Measurements from ENCODE around the gene PRSS36.
"Not testable (repeated sequence)": the region's sequence is repeated elsewhere in the genome, so short reads cannot be mapped to it uniquely, and the experiment has no call there.

PRSS36 gene

GRCh38 chr16:31120129-31120528 lies 29.7 kb downstream of the PRSS36 start:
- no peak for DNase-seq (ENCODE audit: low spot score)

- DNase-seq (ENCODE audit: low spot score): no peak
Observed at GRCh38 chr16:31118223-31119155, 31.4 kb downstream of the PRSS36 start.

DNA sequence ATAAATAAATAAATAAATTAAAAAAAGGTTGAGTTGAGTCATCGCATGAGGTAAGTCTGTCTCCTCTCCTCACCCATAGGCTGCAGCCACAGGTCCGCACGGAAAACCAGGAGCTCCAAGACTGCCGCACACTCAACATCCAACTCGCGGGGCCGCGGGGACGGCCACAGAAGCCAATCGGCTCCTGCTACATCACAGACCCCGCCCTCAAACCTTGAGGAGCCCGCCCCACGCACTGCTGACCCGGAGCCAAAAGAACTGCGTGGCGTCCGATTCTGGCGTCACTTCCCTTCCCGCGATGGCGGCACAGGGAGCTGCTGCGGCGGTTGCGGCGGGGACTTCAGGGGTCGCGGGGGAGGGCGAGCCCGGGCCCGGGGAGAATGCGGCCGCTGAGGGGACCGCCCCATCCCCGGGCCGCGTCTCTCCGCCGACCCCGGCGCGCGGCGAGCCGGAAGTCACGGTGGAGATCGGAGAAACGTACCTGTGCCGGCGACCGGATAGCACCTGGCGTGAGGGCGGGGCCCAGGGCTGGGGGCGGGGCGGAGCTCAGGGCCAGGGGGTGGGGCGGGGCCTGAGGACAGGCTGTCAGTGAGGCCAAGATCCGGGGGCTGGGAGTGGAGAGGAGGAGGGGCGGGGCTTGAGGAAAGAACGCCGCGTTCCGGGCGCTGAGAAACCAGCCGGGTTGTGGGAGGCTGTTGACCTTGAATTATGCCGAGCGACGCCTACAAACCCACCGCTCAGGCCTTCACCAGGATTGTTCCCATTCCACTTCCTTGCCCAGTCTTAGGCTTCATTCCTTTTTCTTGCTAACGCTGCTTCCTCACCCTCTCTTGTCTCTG lies 32.3 kb downstream of the PRSS36 start, which contains the start of gene KAT8:
Gene KAT8, plus strand, starts transcription at position 281 of the 839 bp plus-strand sequence. Its CDS starts 18 bp downstream, at position 299.
- peak; percentile 96 for DNase-seq (ENCODE audit: low spot score)

DNA sequence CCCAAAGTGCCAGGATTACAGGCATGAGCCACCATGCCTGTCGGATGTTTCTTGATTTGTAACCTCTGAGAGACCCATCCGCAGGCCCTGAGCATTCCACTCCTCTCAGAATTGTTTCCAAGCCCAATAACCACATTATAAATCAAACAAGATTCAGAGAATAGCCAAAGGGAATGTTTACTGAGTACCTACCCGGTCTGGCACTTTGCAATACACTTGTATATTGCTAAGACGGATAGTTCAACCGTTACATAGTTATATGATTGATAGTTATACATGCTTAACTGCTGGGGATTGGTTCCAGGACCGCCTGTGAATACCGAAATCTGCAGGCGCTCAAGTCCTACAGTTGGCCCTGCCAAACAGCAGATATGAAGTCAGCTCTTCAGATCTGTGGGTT lies 35.4 kb downstream of the PRSS36 start:
- DNase-seq (ENCODE audit: low spot score): no peak

DNA sequence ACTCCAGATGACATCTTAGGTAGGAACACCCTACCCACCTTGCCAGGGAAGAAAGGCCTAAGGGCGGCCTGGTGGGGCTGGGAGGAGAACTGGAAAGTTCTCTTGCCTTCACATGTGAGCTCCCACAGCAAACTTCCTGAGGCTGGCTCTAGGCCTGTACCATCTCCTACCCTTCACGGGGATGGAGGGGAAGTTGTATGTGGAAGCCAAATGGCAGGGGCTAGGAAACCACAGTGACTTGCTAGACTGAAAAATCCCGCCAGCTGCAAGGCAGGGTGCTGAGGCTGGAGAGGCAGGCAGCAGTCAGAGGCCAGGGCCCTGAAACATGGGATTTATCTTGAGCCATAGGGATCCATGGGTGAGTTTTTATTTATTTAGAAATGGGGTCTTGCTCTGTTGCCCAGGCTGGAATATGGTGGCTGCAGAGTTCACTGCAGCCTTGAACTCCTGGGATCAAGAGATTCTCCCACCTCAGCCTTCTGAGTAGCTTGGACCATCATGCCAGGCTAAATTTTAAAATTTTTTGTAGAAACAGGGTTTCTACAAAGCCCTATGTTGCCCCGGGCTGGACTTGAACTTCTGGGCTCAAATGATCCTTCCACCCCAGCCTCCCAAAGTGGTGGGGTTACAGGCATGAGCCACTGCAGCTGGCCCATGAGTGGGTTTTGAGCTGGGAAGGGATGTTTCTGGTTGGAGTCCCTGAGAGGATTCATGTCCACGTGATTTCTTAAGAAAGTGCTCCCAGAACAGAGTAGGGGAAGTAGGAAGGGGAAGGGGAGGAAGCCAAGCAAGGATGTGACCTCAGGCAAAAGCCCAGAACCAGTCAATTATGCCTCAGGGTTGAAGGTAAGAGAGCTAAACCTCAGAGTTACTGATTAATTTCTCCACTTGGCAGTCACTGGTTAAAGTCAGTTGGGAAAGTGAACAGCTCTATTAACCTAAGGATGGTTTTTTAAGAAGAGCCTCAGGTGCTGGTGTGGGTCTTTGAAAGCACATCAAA lies 36.4 kb downstream of the PRSS36 start:
- DNase-seq (ENCODE audit: low spot score): no peak

DNA sequence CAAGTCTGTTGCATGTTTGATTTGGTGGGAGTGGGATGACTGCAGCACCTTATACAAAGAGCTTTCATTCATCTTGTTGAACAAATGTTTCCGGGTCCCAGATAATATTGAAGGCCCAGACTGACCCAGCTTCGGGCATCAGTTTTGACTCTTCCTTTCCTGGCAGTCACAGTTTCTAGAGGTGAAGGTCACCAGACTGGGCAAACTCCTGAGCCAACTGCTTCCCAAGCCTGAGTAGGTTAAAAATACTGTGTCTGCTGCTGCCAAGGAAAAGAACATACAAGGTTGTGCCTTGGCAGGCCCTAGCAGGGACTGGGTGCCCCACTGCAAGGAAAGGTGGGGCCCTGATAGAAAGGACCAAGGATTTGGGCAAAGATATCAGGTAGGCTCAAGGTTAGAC lies 37.2 kb downstream of the PRSS36 start:
- DNase-seq (ENCODE audit: low spot score): no peak

DNA sequence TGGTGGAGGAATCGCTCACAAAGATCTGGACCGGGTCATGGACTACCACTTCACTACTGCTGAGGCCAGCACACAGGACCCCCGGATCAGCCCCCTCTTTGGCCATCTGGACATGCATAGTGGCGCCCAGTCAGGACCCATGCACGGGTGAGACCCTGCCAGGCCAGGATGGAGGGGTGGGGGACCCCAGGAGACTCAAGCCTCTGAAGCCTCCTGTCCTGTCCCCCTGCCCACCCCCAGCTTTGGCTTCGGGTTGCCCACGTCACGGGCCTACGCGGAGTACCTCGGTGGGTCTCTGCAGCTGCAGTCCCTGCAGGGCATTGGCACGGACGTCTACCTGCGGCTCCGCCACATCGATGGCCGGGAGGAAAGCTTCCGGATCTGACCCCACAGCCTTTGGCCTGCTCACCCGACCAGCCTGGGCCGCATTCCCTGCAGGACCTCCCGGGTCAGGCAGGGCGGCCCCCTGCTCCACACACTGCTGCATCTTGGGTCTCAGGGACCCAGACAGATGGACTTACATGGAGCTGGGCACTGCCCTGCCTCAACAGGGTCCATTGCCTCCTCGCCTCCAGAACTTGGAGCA lies 37.9 kb downstream of the PRSS36 start:
- DNase-seq (ENCODE audit: low spot score): no peak

- no peak for DNase-seq (ENCODE audit: low spot score)
Observed at GRCh38 chr16:31110106-31111034, 39.5 kb downstream of the PRSS36 start.

- DNase-seq (ENCODE audit: low spot score): no peak
Observed at GRCh38 chr16:31109622-31110021, 40.2 kb downstream of the PRSS36 start.

- no peak for DNase-seq (ENCODE audit: low spot score)
Observed at GRCh38 chr16:31108794-31109558, 40.9 kb downstream of the PRSS36 start.

- DNase-seq (ENCODE audit: low spot score): peak; percentile 87
Observed at GRCh38 chr16:31108035-31108793, 41.7 kb downstream of the PRSS36 start, which contains the start of gene BCKDK. Gene BCKDK (plus strand): TSS chr16:31108386. CDS start chr16:31109224, 838 bp downstream.

DNA sequence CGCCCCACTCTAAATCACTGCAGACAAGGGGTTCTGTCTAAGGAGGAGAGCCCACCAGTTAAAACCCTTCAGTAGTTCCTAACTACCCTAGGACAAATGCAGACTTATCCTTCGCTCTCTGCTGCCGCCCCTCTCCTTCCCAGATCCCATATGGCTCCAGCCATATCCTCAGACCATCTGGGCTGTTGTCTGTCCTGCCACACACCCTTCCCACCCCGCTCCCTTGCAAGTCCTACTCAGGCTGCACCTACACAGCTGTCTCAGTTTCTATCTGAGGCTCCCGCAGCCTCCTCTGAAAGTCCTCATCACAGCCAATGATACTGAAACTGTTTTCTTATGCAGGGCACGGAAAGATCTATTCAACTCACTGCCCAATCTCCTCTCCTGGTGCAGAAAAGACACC lies 42.4 kb downstream of the PRSS36 start:
- no peak for DNase-seq (ENCODE audit: low spot score)

DNA sequence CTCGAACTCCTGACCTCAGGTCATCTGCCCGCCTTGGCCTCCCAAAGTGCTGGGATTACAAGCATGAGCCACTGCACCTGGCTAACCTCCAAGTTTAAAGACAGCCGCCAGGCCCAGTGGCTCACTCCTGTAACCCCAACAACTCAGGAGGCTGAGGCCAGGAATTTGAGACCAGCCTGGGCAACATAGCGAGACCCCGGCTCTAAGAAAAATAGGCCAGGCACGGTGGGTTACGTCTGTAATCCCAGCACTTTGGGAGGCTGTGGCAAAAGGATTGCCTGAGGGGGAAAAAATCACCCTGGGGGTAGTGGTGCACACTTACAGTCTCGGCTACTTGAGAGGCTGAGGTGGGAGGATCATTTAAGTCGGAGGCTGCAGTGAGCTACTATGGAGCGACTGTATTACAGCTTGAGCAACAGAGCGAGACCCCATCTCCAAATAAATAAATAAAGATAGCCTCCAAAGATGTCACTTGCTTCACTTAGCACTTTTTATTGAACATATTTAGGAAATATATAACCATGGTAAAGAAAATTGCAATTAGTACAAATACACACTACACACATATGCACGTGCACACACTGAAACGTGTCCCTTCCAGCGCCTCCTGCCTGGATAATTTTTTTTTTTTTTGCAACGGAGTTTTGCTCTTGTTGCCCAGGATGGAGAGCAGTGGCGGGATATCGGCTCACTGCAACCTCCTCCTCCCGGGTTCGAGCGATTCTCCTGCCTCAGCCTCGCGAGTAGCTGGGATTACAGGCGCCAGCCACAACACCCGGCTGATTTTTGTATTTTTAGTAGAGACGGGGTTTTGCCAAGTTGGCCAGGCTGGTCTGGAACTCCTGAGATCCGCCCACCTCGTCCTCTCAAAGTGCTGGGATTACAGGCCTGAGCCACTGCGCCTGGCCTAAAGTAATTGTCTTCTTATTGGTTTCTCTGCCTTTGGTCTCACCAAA lies 43.1 kb downstream of the PRSS36 start:
- no peak for DNase-seq (ENCODE audit: low spot score)

GRCh38 chr16:31105677-31106213 lies 44.1 kb downstream of the PRSS36 start:
- DNase-seq (ENCODE audit: low spot score): peak; percentile 87

DNA sequence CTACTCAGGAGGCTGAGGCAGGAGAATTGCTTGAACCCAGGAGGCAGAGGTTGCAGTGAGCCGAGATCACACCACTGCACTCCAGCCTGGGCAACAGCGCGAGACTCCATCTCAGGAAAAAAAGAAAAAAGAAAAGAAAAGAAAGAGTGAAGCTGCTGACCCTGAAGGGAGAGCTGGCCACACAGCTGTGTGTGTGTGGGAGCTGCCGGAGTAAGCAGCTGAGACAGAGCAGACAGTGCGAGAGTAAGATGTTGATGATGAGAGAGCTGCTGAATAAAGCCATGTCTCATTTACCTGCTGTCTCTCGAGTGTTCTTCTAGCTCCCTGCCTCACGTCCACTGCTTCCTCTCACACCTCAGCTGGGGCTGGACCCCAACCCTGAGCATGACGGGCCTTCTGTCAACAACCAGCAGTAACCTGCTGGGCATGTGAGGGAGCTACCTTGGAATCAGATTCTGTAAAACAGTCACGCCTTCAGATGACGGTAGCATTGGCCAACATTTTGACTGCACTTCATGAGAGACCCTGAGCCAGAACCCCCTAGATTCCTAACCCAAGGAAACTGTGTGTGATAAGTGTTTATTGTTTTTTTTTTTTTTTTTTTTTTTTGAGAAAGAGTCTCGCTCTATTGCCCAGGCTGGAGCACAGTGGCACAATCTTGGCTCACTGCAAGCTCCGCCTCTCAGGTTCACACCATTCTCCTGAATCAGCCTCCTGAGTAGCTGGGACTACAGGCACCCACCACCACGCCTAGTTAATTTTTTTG lies 48.8 kb downstream of the PRSS36 start:
- DNase-seq (ENCODE audit: low spot score): not testable (repeated sequence)

All from HuH-7.5 (cell line).